Tracheal epithelial cell (primary cell): Measurements from ENCODE around the gene PCDHAC2. TPM values are rescaled to one million over a fixed set of nuclear protein-coding genes. Genes with fewer than 3 reads are reported as not detected.

Source experiments
- total RNA-seq: library from RNA; depleted of rRNA; stranded (reverse); fragments of >200 nt; gene quantifications from 2 replicates; pipeline ENCODE4 v1.2.1, GENCODE V29; 2014

The PCDHAC2 gene, protein sequence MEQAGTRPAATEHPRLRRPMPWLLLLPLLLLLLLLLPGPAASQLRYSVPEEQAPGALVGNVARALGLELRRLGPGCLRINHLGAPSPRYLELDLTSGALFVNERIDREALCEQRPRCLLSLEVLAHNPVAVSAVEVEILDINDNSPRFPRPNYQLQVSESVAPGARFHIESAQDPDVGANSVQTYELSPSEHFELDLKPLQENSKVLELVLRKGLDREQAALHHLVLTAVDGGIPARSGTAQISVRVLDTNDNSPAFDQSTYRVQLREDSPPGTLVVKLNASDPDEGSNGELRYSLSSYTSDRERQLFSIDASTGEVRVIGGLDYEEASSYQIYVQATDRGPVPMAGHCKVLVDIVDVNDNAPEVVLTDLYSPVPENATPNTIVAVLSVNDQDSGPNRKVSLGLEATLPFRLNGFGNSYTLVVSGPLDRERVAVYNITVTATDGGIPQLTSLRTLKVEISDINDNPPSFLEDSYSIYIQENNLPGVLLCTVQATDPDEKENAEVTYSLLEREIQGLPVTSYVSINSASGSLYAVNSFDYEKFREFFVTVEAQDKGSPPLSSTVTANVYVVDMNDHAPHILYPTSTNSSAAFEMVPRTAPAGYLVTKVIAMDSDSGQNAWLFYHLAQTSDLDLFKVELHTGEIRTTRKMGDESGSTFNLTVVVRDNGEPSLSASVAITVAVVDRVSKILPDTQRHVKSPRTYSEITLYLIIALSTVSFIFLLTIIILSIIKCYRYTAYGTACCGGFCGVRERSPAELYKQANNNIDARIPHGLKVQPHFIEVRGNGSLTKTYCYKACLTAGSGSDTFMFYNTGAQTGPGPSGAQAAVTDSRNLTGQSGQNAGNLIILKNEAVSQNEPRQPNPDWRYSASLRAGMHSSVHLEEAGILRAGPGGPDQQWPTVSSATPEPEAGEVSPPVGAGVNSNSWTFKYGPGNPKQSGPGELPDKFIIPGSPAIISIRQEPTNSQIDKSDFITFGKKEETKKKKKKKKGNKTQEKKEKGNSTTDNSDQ
- total RNA-seq, result 1.9 and 16.0 TPM in 2 replicates

GRCh38 chr5:140966293-140967225, at the start of gene PCDHAC2:
PCDHAC2 (plus strand) TSS chr5:140966476; CDS start chr5:140966767, 291 bp downstream.

GRCh38 chr5:140925806-140926442, 40.4 kb upstream of the PCDHAC2 start, which contains the start of gene PCDHAC1:
PCDHAC1 (plus strand) TSS chr5:140926299; CDS start chr5:140926893, 594 bp downstream.

Other genes with a start within 250 kb of the PCDHAC2 start
- not detected in 2 replicates for gene PCDHA1, start 180.3 kb upstream of the PCDHAC2 start, total RNA-seq
- gene PCDHA2, start 171.6 kb upstream of the PCDHAC2 start, total RNA-seq, result not detected in 2 replicates
- gene PCDHA3, start 165.4 kb upstream of the PCDHAC2 start, total RNA-seq, result under 0.01 TPM in 2 replicates
- gene PCDHA4, start 159.4 kb upstream of the PCDHAC2 start, total RNA-seq, result 0.21 and 1.2 TPM in 2 replicates
- not detected in 2 replicates for gene PCDHA5, start 144.9 kb upstream of the PCDHAC2 start, total RNA-seq
- gene PCDHA6, start 138.5 kb upstream of the PCDHAC2 start, total RNA-seq, result 0.43 and 0.48 TPM in 2 replicates
- under 0.01 and 0.48 TPM in 2 replicates for gene PCDHA7, start 132.2 kb upstream of the PCDHAC2 start, total RNA-seq
- gene PCDHA8, start 125.3 kb upstream of the PCDHAC2 start, total RNA-seq, result not detected in 2 replicates
- gene PCDHA9, start 118.1 kb upstream of the PCDHAC2 start, total RNA-seq, result under 0.01 TPM in 2 replicates
- under 0.01 and 0.48 TPM in 2 replicates for gene PCDHA10, start 110.6 kb upstream of the PCDHAC2 start, total RNA-seq
- 0.48 and 1.7 TPM in 2 replicates for gene PCDHA11, start 97.5 kb upstream of the PCDHAC2 start, total RNA-seq
- gene PCDHA12, start 91.2 kb upstream of the PCDHAC2 start, total RNA-seq, result 0.21 and 0.48 TPM in 2 replicates
- gene PCDHA13, start 84.4 kb upstream of the PCDHAC2 start, total RNA-seq, result 0.24 TPM in 1 of 2 replicates, not detected in the other
- gene PCDHAC1, start 40.2 kb upstream of the PCDHAC2 start, total RNA-seq, result 0.48 and 0.85 TPM in 2 replicates
- not detected in 2 replicates for gene PCDHB1, start 84.9 kb downstream of the PCDHAC2 start, total RNA-seq
- gene PCDHB2, start 128.1 kb downstream of the PCDHAC2 start, total RNA-seq, result 0.43 and 1.4 TPM in 2 replicates
- gene PCDHB3, start 134.0 kb downstream of the PCDHAC2 start, total RNA-seq, result 0.21 and 0.48 TPM in 2 replicates
- under 0.01 TPM in 1 of 2 replicates, not detected in the other for gene PCDHB4, start 155.3 kb downstream of the PCDHAC2 start, total RNA-seq
- 0.24 and 0.64 TPM in 2 replicates for gene PCDHB5, start 168.7 kb downstream of the PCDHAC2 start, total RNA-seq
- gene PCDHB6, start 183.6 kb downstream of the PCDHAC2 start, total RNA-seq, result not detected in 2 replicates
- under 0.01 TPM in 1 of 2 replicates, not detected in the other for gene PCDHB7, start 206.2 kb downstream of the PCDHAC2 start, total RNA-seq
- under 0.01 TPM in 2 replicates for gene PCDHB8, start 211.3 kb downstream of the PCDHAC2 start, total RNA-seq
- under 0.01 TPM in 1 of 2 replicates, not detected in the other for gene PCDHB16, start 215.9 kb downstream of the PCDHAC2 start, total RNA-seq
- gene PCDHB9, start 220.7 kb downstream of the PCDHAC2 start, total RNA-seq, result under 0.01 TPM in 1 of 2 replicates, not detected in the other
- gene PCDHB10, start 225.9 kb downstream of the PCDHAC2 start, total RNA-seq, result under 0.01 and 0.21 TPM in 2 replicates
- gene PCDHB11, start 233.2 kb downstream of the PCDHAC2 start, total RNA-seq, result 0.24 and 0.43 TPM in 2 replicates
- gene PCDHB12, start 242.2 kb downstream of the PCDHAC2 start, total RNA-seq, result under 0.01 TPM in 1 of 2 replicates, not detected in the other
- 0.24 TPM in 1 of 2 replicates, not detected in the other for gene PCDHB13, start 247.4 kb downstream of the PCDHAC2 start, total RNA-seq